LHCN-M2 (cell line): ENCODE results near the gene SMIM43. TPM values are rescaled to one million over a fixed set of nuclear protein-coding genes. Genes with fewer than 3 reads are reported as not detected.

Source experiments
- DNase-seq: peaks from one replicate; pipeline ENCODE4 v3.0.0-alpha.2; 2012; ENCODE audit warnings: low read depth
- total RNA-seq: library from RNA; depleted of rRNA; stranded (reverse); fragments of >200 nt; gene quantifications from 2 replicates; pipeline ENCODE4 v1.2.3, GENCODE V29; 2014

SMIM43 gene
- total RNA-seq, 1 experiment from 2014 or later, result 3.3 TPM

GRCh38 chr4:121783210-121783609 lies 18.2 kb upstream of the SMIM43 start:
- no peak for DNase-seq

GRCh38 chr4:121778991-121779628 lies 14.1 kb upstream of the SMIM43 start:
- DNase-seq, result peak; percentile 64

GRCh38 chr4:121777625-121778024 lies 12.7 kb upstream of the SMIM43 start:
- DNase-seq, result peak; percentile 51

- DNase-seq, result peak; percentile 72
These were observed 11.8 kb upstream of the SMIM43 start for GRCh38 chr4:121776610-121777401.

GRCh38 chr4:121773883-121774282 lies 8.9 kb upstream of the SMIM43 start:
- DNase-seq, result no peak

- DNase-seq, result no peak
These were observed 6.9 kb upstream of the SMIM43 start for GRCh38 chr4:121771869-121772268.

- no peak for DNase-seq
These were observed 4.4 kb upstream of the SMIM43 start for GRCh38 chr4:121769341-121769740.

- DNase-seq, result no peak
These were observed 2.2 kb upstream of the SMIM43 start for GRCh38 chr4:121767166-121767565.

GRCh38 chr4:121765971-121766538 lies 1.1 kb upstream of the SMIM43 start:
- DNase-seq, result no peak

- DNase-seq, result no peak
These were observed 373 bp upstream of the SMIM43 start for GRCh38 chr4:121765368-121765705.

GRCh38 chr4:121764303-121764701 lies 662 bp downstream of the SMIM43 start:
- no peak for DNase-seq

GRCh38 chr4:121760205-121760604 lies 4.8 kb downstream of the SMIM43 start:
- no peak for DNase-seq

GRCh38 chr4:121758925-121759568 lies 5.9 kb downstream of the SMIM43 start:
- peak; percentile 41 for DNase-seq

GRCh38 chr4:121752142-121752541 lies 12.8 kb downstream of the SMIM43 start:
- DNase-seq, result peak; percentile 59

GRCh38 chr4:121749225-121749624 lies 15.7 kb downstream of the SMIM43 start:
- no peak for DNase-seq

GRCh38 chr4:121742794-121743193 lies 22.2 kb downstream of the SMIM43 start:
- DNase-seq, result no peak

GRCh38 chr4:121741751-121742150 lies 23.2 kb downstream of the SMIM43 start:
- no peak for DNase-seq

- DNase-seq, result no peak
These were observed 24.1 kb downstream of the SMIM43 start for GRCh38 chr4:121740796-121741409.

GRCh38 chr4:121739575-121739974 lies 25.4 kb downstream of the SMIM43 start:
- DNase-seq, result no peak

GRCh38 chr4:121738780-121739535 lies 26.0 kb downstream of the SMIM43 start:
- peak; percentile 96 for DNase-seq
